NCI-H524 treated with DMSO at 0.1 percent for 48 hours (cell line): ENCODE data around the gene TRAPPC11.

Experiments
- DNase-seq: peaks from one replicate; lab custom pipeline; 2025; lab: John Stamatoyannopoulos, UW

The TRAPPC11 gene

DNA sequence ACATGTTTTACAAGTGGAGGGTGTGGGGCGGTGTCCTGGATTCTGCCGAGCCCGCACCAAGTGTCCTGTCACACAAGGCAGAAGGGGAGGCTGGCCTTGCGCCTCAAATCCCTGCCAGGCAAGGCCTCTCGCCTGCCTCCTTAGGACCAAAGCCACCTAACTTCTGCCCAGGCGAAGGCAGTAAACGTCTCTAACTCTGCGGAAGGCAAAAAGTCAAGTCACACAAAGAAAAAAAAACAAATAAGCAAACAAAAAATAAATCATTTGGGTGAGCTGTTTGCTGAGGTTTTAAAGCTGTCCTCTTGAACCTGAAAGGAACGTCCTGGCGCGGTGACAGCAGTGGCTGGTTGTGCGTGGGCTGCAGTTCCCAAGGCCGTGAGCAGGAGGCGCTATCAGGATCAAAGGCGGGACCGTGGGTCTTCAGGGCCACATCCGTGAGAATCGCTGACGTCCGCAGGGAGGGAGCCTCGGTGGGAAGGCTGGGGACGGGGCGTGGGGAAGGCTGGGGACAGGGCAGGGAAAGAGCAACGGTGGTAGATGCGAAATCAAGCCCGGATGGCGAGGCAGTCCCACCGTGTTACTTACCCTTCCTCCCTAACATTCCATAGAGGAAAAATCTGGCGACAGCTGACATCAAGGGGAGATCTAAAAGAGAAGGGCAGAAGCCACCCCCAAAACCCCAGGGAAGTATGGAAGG lies 99.1 kb downstream of the TRAPPC11 start:
- no peak for DNase-seq

DNA sequence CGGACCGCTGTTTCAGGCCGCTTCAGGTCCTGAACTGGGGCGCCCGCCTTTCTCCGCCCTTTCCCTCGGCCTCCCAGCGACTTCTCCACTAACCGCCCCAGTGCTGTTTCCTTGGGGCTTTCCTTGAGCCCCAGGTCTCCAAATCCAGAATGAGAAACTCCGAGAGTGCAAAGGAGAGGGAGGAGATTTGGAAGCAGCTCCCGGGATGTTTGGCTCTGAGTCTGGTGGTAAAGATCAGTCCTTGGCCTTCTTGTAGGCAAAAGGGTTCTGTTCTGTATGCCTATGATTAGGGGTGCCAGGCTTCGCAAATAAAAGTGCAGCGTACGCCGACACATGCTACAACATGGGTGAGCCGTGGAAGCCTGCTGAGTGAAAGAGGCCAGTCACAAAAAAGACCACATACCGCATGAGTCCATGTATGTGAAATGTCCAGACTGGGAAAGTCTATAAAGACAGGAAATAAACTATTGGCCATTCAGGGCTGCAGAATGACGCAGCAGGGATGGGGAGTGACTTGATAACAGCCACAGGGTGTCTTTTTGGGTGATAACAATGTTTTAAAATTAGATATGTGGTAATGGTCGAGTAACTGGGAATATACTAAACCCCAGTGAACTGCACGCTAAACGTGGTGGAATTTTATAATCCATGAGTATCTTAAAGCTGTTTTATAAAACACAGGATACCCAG lies 99.8 kb downstream of the TRAPPC11 start:
- DNase-seq, result no peak

DNA sequence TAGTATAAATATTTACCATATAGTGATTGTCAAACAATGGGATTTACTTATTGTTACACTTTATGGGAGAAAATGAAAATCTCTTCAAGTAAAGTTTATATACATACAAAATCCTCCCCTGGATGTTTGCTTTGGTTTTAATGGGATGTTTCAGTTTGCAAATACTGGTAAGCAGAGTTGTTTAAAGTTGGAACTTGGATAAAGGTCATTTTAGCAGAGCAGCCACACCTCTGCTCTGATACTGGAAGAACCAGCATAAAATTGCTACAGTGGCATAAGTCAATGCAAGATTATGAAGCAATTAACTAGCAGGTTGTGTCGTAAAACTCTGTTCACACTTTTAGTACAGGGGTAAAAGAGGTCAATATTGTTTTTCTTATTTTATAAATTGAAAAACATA lies 101.2 kb downstream of the TRAPPC11 start:
- no peak for DNase-seq
